Measurements from ENCODE around the gene TAF3.

Gene TAF3

GRCh38 chr10:7913126-7913872 lies 95.0 kb downstream of the TAF3 start:
- no peak for TF ChIP-seq PAX5 (IDR thresholded peaks at IDR 0.05; ENCODE audit: insufficient read depth, low read length, severe bottlenecking)
- TF ChIP-seq SPI1 (IDR thresholded peaks at IDR 0.05; ENCODE audit: low read depth, low read length) = no peak
- no peak for TF ChIP-seq POLR2A (IDR thresholded peaks at IDR 0.05; ENCODE audit: low read depth, low read length)
- no peak for TF ChIP-seq POLR2AphosphoS5 (IDR thresholded peaks at IDR 0.05; ENCODE audit: low read depth, low read length)
- no peak for TF ChIP-seq POU2F2 (IDR thresholded peaks at IDR 0.05; ENCODE audit: low read depth, low read length)
- TF ChIP-seq TAF1 (IDR thresholded peaks at IDR 0.05; ENCODE audit: low read depth, low read length) = no peak
- FAIRE-seq (no peak), DNase-seq (ENCODE audit: insufficient read length, low spot score) (no peak)

- no peak for FAIRE-seq
- TF ChIP-seq PAX5 (IDR thresholded peaks at IDR 0.05; ENCODE audit: insufficient read depth, low read length, severe bottlenecking) (no peak), SPI1 (IDR thresholded peaks at IDR 0.05; ENCODE audit: low read depth, low read length) (no peak), TAF1 (IDR thresholded peaks at IDR 0.05; ENCODE audit: low read depth, low read length) (no peak), POLR2AphosphoS5 (IDR thresholded peaks at IDR 0.05; ENCODE audit: low read depth, low read length) (no peak), POLR2A (IDR thresholded peaks at IDR 0.05; ENCODE audit: low read depth, low read length) (no peak), POU2F2 (IDR thresholded peaks at IDR 0.05; ENCODE audit: low read depth, low read length) (no peak)
- DNase-seq (ENCODE audit: insufficient read length, low spot score) = no peak
Observed at GRCh38 chr10:7915923-7916536, 97.7 kb downstream of the TAF3 start.

GRCh38 chr10:7917736-7918135 lies 99.4 kb downstream of the TAF3 start:
- no peak for DNase-seq (ENCODE audit: insufficient read length, low spot score)
- no peak for FAIRE-seq
- TF ChIP-seq SPI1 (IDR thresholded peaks at IDR 0.05; ENCODE audit: low read depth, low read length) (no peak), POLR2A (IDR thresholded peaks at IDR 0.05; ENCODE audit: low read depth, low read length) (no peak), POU2F2 (IDR thresholded peaks at IDR 0.05; ENCODE audit: low read depth, low read length) (no peak)

GRCh38 chr10:7922707-7923106 lies 104.4 kb downstream of the TAF3 start:
- no peak for DNase-seq (ENCODE audit: insufficient read length, low spot score)
- FAIRE-seq = no peak
- TF ChIP-seq POU2F2 (IDR thresholded peaks at IDR 0.05; ENCODE audit: low read depth, low read length) (no peak), PAX5 (IDR thresholded peaks at IDR 0.05; ENCODE audit: insufficient read depth, low read length, severe bottlenecking) (no peak), POLR2AphosphoS5 (IDR thresholded peaks at IDR 0.05; ENCODE audit: low read depth, low read length) (no peak), SPI1 (IDR thresholded peaks at IDR 0.05; ENCODE audit: low read depth, low read length) (no peak), POLR2A (IDR thresholded peaks at IDR 0.05; ENCODE audit: low read depth, low read length) (no peak), TAF1 (IDR thresholded peaks at IDR 0.05; ENCODE audit: low read depth, low read length) (no peak)

- DNase-seq (ENCODE audit: insufficient read length, low spot score) (no peak), FAIRE-seq (no peak)
- TF ChIP-seq POLR2A (IDR thresholded peaks at IDR 0.05; ENCODE audit: low read depth, low read length) = no peak
- no peak for TF ChIP-seq SPI1 (IDR thresholded peaks at IDR 0.05; ENCODE audit: low read depth, low read length)
- no peak for TF ChIP-seq POLR2AphosphoS5 (IDR thresholded peaks at IDR 0.05; ENCODE audit: low read depth, low read length)
- TF ChIP-seq POU2F2 (IDR thresholded peaks at IDR 0.05; ENCODE audit: low read depth, low read length) = no peak
- TF ChIP-seq TAF1 (IDR thresholded peaks at IDR 0.05; ENCODE audit: low read depth, low read length) = no peak
- no peak for TF ChIP-seq PAX5 (IDR thresholded peaks at IDR 0.05; ENCODE audit: insufficient read depth, low read length, severe bottlenecking)
Observed at GRCh38 chr10:7928536-7928935, 110.2 kb downstream of the TAF3 start.

- DNase-seq (ENCODE audit: insufficient read length, low spot score) (no peak), FAIRE-seq (no peak)
- TF ChIP-seq POU2F2 (IDR thresholded peaks at IDR 0.05; ENCODE audit: low read depth, low read length) = no peak
- no peak for TF ChIP-seq PAX5 (IDR thresholded peaks at IDR 0.05; ENCODE audit: insufficient read depth, low read length, severe bottlenecking)
- no peak for TF ChIP-seq POLR2A (IDR thresholded peaks at IDR 0.05; ENCODE audit: low read depth, low read length)
- TF ChIP-seq POLR2AphosphoS5 (IDR thresholded peaks at IDR 0.05; ENCODE audit: low read depth, low read length) = no peak
- TF ChIP-seq SPI1 (IDR thresholded peaks at IDR 0.05; ENCODE audit: low read depth, low read length) = no peak
- no peak for TF ChIP-seq TAF1 (IDR thresholded peaks at IDR 0.05; ENCODE audit: low read depth, low read length)
Observed at GRCh38 chr10:7932301-7933036, 114.2 kb downstream of the TAF3 start.

- DNase-seq (ENCODE audit: insufficient read length, low spot score) = no peak
- FAIRE-seq = no peak
- TF ChIP-seq SPI1 (IDR thresholded peaks at IDR 0.05; ENCODE audit: low read depth, low read length) (no peak), POLR2A (IDR thresholded peaks at IDR 0.05; ENCODE audit: low read depth, low read length) (no peak)
Observed at GRCh38 chr10:7933262-7933661, 115.0 kb downstream of the TAF3 start.

- DNase-seq (ENCODE audit: insufficient read length, low spot score) (no peak), FAIRE-seq (no peak)
- no peak for TF ChIP-seq PAX5 (IDR thresholded peaks at IDR 0.05; ENCODE audit: insufficient read depth, low read length, severe bottlenecking)
- TF ChIP-seq TAF1 (IDR thresholded peaks at IDR 0.05; ENCODE audit: low read depth, low read length) = no peak
- TF ChIP-seq SPI1 (IDR thresholded peaks at IDR 0.05; ENCODE audit: low read depth, low read length) = no peak
- no peak for TF ChIP-seq POLR2AphosphoS5 (IDR thresholded peaks at IDR 0.05; ENCODE audit: low read depth, low read length)
- TF ChIP-seq POU2F2 (IDR thresholded peaks at IDR 0.05; ENCODE audit: low read depth, low read length) = no peak
- TF ChIP-seq POLR2A (IDR thresholded peaks at IDR 0.05; ENCODE audit: low read depth, low read length) = no peak
Observed at GRCh38 chr10:7933757-7934156, 115.5 kb downstream of the TAF3 start.

GRCh38 chr10:7937315-7937945 lies 119.1 kb downstream of the TAF3 start:
- DNase-seq (ENCODE audit: insufficient read length, low spot score) (no peak), FAIRE-seq (no peak)

More at GRCh38 chr10:7937315-7937945, 119.1 kb downstream of the TAF3 start:
- TF ChIP-seq TAF1 (IDR thresholded peaks at IDR 0.05; ENCODE audit: low read depth, low read length) = no peak
